Measurements from ENCODE around the gene KAT5.
A peak's percentile ranks its signal among the peaks of the same experiment; 100 is the strongest.
"Not testable (repeated sequence)": the region's sequence is repeated elsewhere in the genome, so short reads cannot be mapped to it uniquely, and the experiment has no call there.

The KAT5 gene

GRCh38 chr11:65766535-65766934 is 54.5 kb downstream of the KAT5 start:
- DNase-seq (ENCODE audit: low read depth in 2 of 2): peak; percentile 20 to 42

GRCh38 chr11:65767406-65767805 is 55.4 kb downstream of the KAT5 start:
- DNase-seq (ENCODE audit: low read depth in 2 of 2): peak in 1 of 2 donors; percentile 37
- H3K4me3 ChIP-seq (replicated peaks in 1 of 2; ENCODE audit: low read depth in 2 of 2, low read length in 2 of 2): no peak overlapping the region
- no peak for TF ChIP-seq CTCF (IDR thresholded peaks at IDR 0.05; ENCODE audit: low read depth, low read length)

More at GRCh38 chr11:65766535-65766934, 54.5 kb downstream of the KAT5 start:
- H3K4me3 ChIP-seq (replicated peaks in 1 of 2; ENCODE audit: low read depth in 2 of 2, low read length in 2 of 2): no peak overlapping the region
- TF ChIP-seq CTCF (IDR thresholded peaks at IDR 0.05; ENCODE audit: low read depth, low read length): no peak

GRCh38 chr11:65767806-65768205 is 55.8 kb downstream of the KAT5 start:
- not testable (repeated sequence) for H3K4me3 ChIP-seq (replicated peaks in 1 of 2; ENCODE audit: low read depth in 2 of 2, low read length in 2 of 2); DNase-seq (ENCODE audit: low read depth in 2 of 2)
